H1 (cell line): ENCODE measurements around the gene BBS4. TPM values are rescaled to one million over a fixed set of nuclear protein-coding genes. Genes with fewer than 3 reads are reported as not detected.
"Not testable (repeated sequence)": the region's sequence is repeated elsewhere in the genome, so short reads cannot be mapped to it uniquely, and the experiment has no call there.

Experiments
- CTCF ChIA-PET: fragments of 300-600 bp; sonication (Branson Sonifier 250); formaldehyde crosslinking; loops from one replicate; lab custom pipeline; 2021; ENCODE audit not compliant: partially characterized antibody; lab: Charles Lee
- POLR2A ChIA-PET: fragments of 300-600 bp; sonication (Branson Sonifier 250); formaldehyde crosslinking; loops from one replicate; lab custom pipeline; 2021; ENCODE audit warnings: inconsistent platforms; ENCODE audit not compliant: partially characterized antibody; lab: Charles Lee
- DNase-seq, 2 experiments: peaks; one replicate each; pipeline versions ENCODE4 v3.0.0 to v3.0.0-alpha.2; 2010 to 2022; ENCODE audit warnings: low spot score in 2 of 2, low read depth in 1 of 2, mixed read lengths in 1 of 2
- FAIRE-seq: peaks from 2 replicates; lab custom pipeline; 2011; peaks lifted over from hg19 to GRCh38; lab: Jason Lieb, UNC
- H2AFZ ChIP-seq: 2 replicates; pipeline ENCODE4 v1.8.1; 2012; ENCODE audit warnings: low read length, inconsistent platforms
- H2AK5ac ChIP-seq: 2 replicates; pipeline ENCODE4 v1.6.1; 2013; ENCODE audit warnings: low read depth, low read length
- H2BK120ac ChIP-seq: replicated peaks from 2 replicates; pipeline ENCODE3; 2013; ENCODE audit warnings: low read depth, low read length, inconsistent platforms
- H2BK12ac ChIP-seq: 2 replicates; pipeline ENCODE4 v1.6.1; 2013; ENCODE audit warnings: low read depth, low read length
- H2BK15ac ChIP-seq: 2 replicates; pipeline ENCODE4 v1.6.1; 2013; ENCODE audit warnings: low read length
- H2BK20ac ChIP-seq: 2 replicates; pipeline ENCODE4 v1.6.1; 2013; ENCODE audit warnings: low read length
- H2BK5ac ChIP-seq: 2 replicates; pipeline ENCODE4 v1.6.1; 2013; ENCODE audit warnings: low read depth, low read length
- H3K14ac ChIP-seq: 2 replicates; pipeline ENCODE4 v1.6.1; 2013; ENCODE audit warnings: inconsistent platforms; ENCODE audit not compliant: insufficient read length
- H3K18ac ChIP-seq: 2 replicates; pipeline ENCODE4 v1.6.1; 2013; ENCODE audit warnings: low read length; ENCODE audit errors: extremely low read depth
- H3K23ac ChIP-seq: 2 replicates; pipeline ENCODE4 v1.6.1; 2013; ENCODE audit warnings: inconsistent platforms; ENCODE audit not compliant: insufficient read length
- H3K23me2 ChIP-seq: 2 replicates; pipeline ENCODE4 v1.6.1; 2013; ENCODE audit warnings: low read depth, low read length
- H3K27ac ChIP-seq: 2 replicates; pipeline ENCODE4 v1.6.1; 2011; ENCODE audit warnings: low read depth, low read length, inconsistent platforms
- H3K27me3 ChIP-seq, 4 experiments: replicated peaks in 1 of 4; 1 replicate in 1 of 4; 2 replicates in 3 of 4; pipeline versions ENCODE4 v1.6.1 to v1.8.1; 2011 to 2013; ENCODE audit warnings: low read length in 3 of 4, mild to moderate bottlenecking in 3 of 4, inconsistent platforms in 2 of 4, mixed read lengths in 2 of 4, moderate library complexity in 1 of 4; ENCODE audit not compliant: control insufficient read depth in 3 of 4, insufficient read depth in 3 of 4; ENCODE audit errors: extremely low read depth in 1 of 4
- H3K36me3 ChIP-seq, 4 experiments: 2 replicates each; pipeline versions ENCODE4 v1.6.1 to v1.8.1; 2011 to 2013; ENCODE audit warnings: mild to moderate bottlenecking in 4 of 4, low read length in 3 of 4, moderate library complexity in 2 of 4, control low read depth in 1 of 4, inconsistent platforms in 1 of 4; ENCODE audit not compliant: insufficient read depth in 4 of 4, control insufficient read depth in 2 of 4
- H3K4ac ChIP-seq: replicated peaks from 2 replicates; pipeline ENCODE3; 2013; ENCODE audit warnings: low read length, low read depth, mixed read lengths, inconsistent platforms; ENCODE audit not compliant: insufficient read length
- H3K4me1 ChIP-seq, 4 experiments: replicated peaks in 1 of 4; 1 replicate in 1 of 4; 2 replicates in 3 of 4; pipeline versions ENCODE4 v1.6.1 to v1.8.1; 2011 to 2013; ENCODE audit warnings: low read length in 3 of 4, inconsistent platforms in 2 of 4, mixed read lengths in 1 of 4; ENCODE audit not compliant: insufficient read depth in 4 of 4, control insufficient read depth in 3 of 4
- H3K4me2 ChIP-seq, 2 experiments: 2 replicates each; pipeline versions ENCODE4 v1.6.1 to v1.8.1; 2011 to 2013; ENCODE audit warnings: low read depth in 2 of 2, low read length in 2 of 2, control low read depth in 1 of 2, inconsistent platforms in 1 of 2, mild to moderate bottlenecking in 1 of 2; ENCODE audit not compliant: insufficient read depth in 1 of 2
- H3K4me3 ChIP-seq, 4 experiments: fragments of 200-600, 300-600 bp in 1 of 4; sonication (generic), shearing (Covaris generic), sonication (Bioruptor Twin) in 1 of 4; 2 replicates each; pipeline versions ENCODE4 v1.5.1 to v1.8.1; 2011 to 2016; ENCODE audit warnings: low read length in 4 of 4, low read depth in 3 of 4, control low read depth in 2 of 4, inconsistent platforms in 2 of 4, mild to moderate bottlenecking in 2 of 4, mixed read lengths in 1 of 4, moderate library complexity in 1 of 4; ENCODE audit not compliant: insufficient read depth in 2 of 4; ENCODE audit errors: extremely low read depth in 1 of 4
- H3K56ac ChIP-seq: replicated peaks from 2 replicates; pipeline ENCODE3; 2013; ENCODE audit warnings: low read depth, mild to moderate bottlenecking, mixed read lengths, low read length, inconsistent platforms; ENCODE audit not compliant: insufficient read length
- H3K79me1 ChIP-seq: 2 replicates; pipeline ENCODE4 v1.6.1; 2013; ENCODE audit warnings: low read depth, low read length, control low read depth
- H3K79me2 ChIP-seq, 2 experiments: 2 replicates each; pipeline versions ENCODE4 v1.6.1 to v1.8.1; 2012 to 2013; ENCODE audit warnings: low read length in 2 of 2, mild to moderate bottlenecking in 2 of 2, inconsistent platforms in 1 of 2; ENCODE audit not compliant: insufficient read depth in 2 of 2, control insufficient read depth in 1 of 2
- H3K9ac ChIP-seq, 4 experiments: replicated peaks in 1 of 4; 1 replicate in 1 of 4; 2 replicates in 3 of 4; pipeline versions ENCODE4 v1.6.1 to v1.8.1; 2011 to 2013; ENCODE audit warnings: low read depth in 3 of 4, low read length in 3 of 4, control low read depth in 2 of 4, mild to moderate bottlenecking in 2 of 4, moderate library complexity in 2 of 4, inconsistent platforms in 1 of 4; ENCODE audit errors: extremely low read depth in 1 of 4
- H3K9me3 ChIP-seq, 2 experiments: 2 replicates each; pipeline versions ENCODE4 v1.6.1 to v1.8.1; 2012 to 2013; ENCODE audit warnings: mild to moderate bottlenecking in 2 of 2, moderate library complexity in 2 of 2, control low read depth in 1 of 2, inconsistent platforms in 1 of 2, low read depth in 1 of 2, low read length in 1 of 2, mixed read lengths in 1 of 2; ENCODE audit not compliant: insufficient read depth in 2 of 2
- H4K20me1 ChIP-seq, 2 experiments: replicated peaks in 1 of 2; 2 replicates each; pipeline versions ENCODE3 to v1.8.1; 2011 to 2013; ENCODE audit warnings: inconsistent platforms in 2 of 2, low read length in 2 of 2, mild to moderate bottlenecking in 1 of 2; ENCODE audit not compliant: insufficient read depth in 2 of 2, control insufficient read depth in 1 of 2
- H4K5ac ChIP-seq: 2 replicates; pipeline ENCODE4 v1.6.1; 2013; ENCODE audit warnings: low read length, low read depth, mixed read lengths, inconsistent platforms; ENCODE audit not compliant: insufficient read length
- H4K8ac ChIP-seq: 2 replicates; pipeline ENCODE4 v1.8.0; 2013; ENCODE audit warnings: mild to moderate bottlenecking, moderate library complexity, low read length, inconsistent platforms; ENCODE audit not compliant: insufficient read depth; ENCODE audit errors: extremely low read depth
- H4K91ac ChIP-seq: replicated peaks from 2 replicates; pipeline ENCODE3; 2013; ENCODE audit warnings: low read length, mixed read lengths, inconsistent platforms; ENCODE audit not compliant: insufficient read length
- WGBS, 2 experiments: shearing (Covaris generic) in 1 of 2; methylation state at CpG; one replicate each; pipeline versions ENCODE4 v1.1.6 to v1.1.7; 2013 to 2015; ENCODE audit warnings: low lambda C conversion rate in 2 of 2, mixed read lengths in 2 of 2, inconsistent platforms in 1 of 2, low coverage in 1 of 2, missing lambda C conversion rate in 1 of 2; ENCODE audit not compliant: insufficient replicate concordance in 2 of 2, insufficient coverage in 1 of 2, insufficient read length in 1 of 2; ENCODE audit errors: extremely low coverage in 1 of 2, missing lambda C conversion rate in 1 of 2; 5-methylcytosine and 5-hydroxymethylcytosine counted together
- polyA plus RNA-seq, 7 experiments: library from polyadenylated mRNA; depleted of rRNA in 3 of 7; stranded (reverse) in 5 of 7; unstranded in 2 of 7; fragments of >200 nt in 5 of 7; fragments of 200-250 nt in 2 of 7; gene quantifications; 1 replicate in 5 of 7; 2 replicates in 1 of 7; 4 replicates in 1 of 7; pipeline versions ENCODE4 v1.2.1 to v1.2.3, GENCODE V29; 2011 to 2013; ENCODE audit warnings: missing spikeins in 2 of 7, mixed read lengths in 2 of 7
- total RNA-seq: library from RNA; stranded (reverse); fragmentation: NEBNext Ultra II Directional; extraction: Animal tissue kit (Norgen Biotek cat#: 25700); gene quantifications from 2 replicates; pipeline ENCODE4 v1.2.1, GENCODE V29; 2021

The BBS4 gene
- total and polyA plus RNA-seq, 2 of the 8 experiments (the other 6 are each of a cell fraction or from before 2014, with no cell fraction given), result 17.4 to 24.1 TPM

GRCh38 chr15:72656014-72656413, 30.0 kb upstream of the BBS4 start:
- H2BK12ac ChIP-seq, H3K14ac ChIP-seq, H4K91ac ChIP-seq, H3K79me2 ChIP-seq, H3K79me1 ChIP-seq, H2AK5ac ChIP-seq, POLR2A ChIA-PET, H3K4me1 ChIP-seq, H4K8ac ChIP-seq, H3K9me3 ChIP-seq, H3K23ac ChIP-seq, CTCF ChIA-PET, H2BK120ac ChIP-seq, H3K27me3 ChIP-seq, DNase-seq, H3K23me2 ChIP-seq, H3K56ac ChIP-seq, H4K20me1 ChIP-seq, H3K18ac ChIP-seq, H3K4me3 ChIP-seq, H4K5ac ChIP-seq, H2BK5ac ChIP-seq, FAIRE-seq, H3K27ac ChIP-seq, H3K4me2 ChIP-seq, H3K4ac ChIP-seq, H2BK15ac ChIP-seq, H3K36me3 ChIP-seq, H2AFZ ChIP-seq, H2BK20ac ChIP-seq, H3K9ac ChIP-seq: not testable (repeated sequence)
- no CpG with 5 or more reads among the region's 3 CpGs for WGBS, 2 experiments

- H2AK5ac ChIP-seq, H3K79me1 ChIP-seq, H4K5ac ChIP-seq, H3K27ac ChIP-seq, H3K4me2 ChIP-seq, H4K8ac ChIP-seq, POLR2A ChIA-PET, H3K36me3 ChIP-seq, H3K9me3 ChIP-seq, H3K27me3 ChIP-seq, H3K9ac ChIP-seq, H2BK20ac ChIP-seq, H2BK12ac ChIP-seq, H4K20me1 ChIP-seq, H3K56ac ChIP-seq, H3K14ac ChIP-seq, H3K4ac ChIP-seq, CTCF ChIA-PET, H2BK120ac ChIP-seq, H3K4me1 ChIP-seq, H3K23me2 ChIP-seq, H3K79me2 ChIP-seq, H3K4me3 ChIP-seq, H3K23ac ChIP-seq, H3K18ac ChIP-seq, H2BK15ac ChIP-seq, FAIRE-seq, H2AFZ ChIP-seq, H2BK5ac ChIP-seq, H4K91ac ChIP-seq: not testable (repeated sequence)
- DNase-seq, result peak in 1 of 2 experiments; percentile 20
- 94% methylated on average over 8 of the region's 10 CpGs; no CpG with 5 or more reads in 1 of the 2 experiments for WGBS, 2 experiments
Observed at GRCh38 chr15:72661081-72661480, 24.9 kb upstream of the BBS4 start.
